Measurements from ENCODE around the gene MTMR2. TPM values are rescaled to one million over a fixed set of nuclear protein-coding genes. Genes with fewer than 3 reads are reported as not detected.
"Not testable (repeated sequence)": the region's sequence is repeated elsewhere in the genome, so short reads cannot be mapped to it uniquely, and the experiment has no call there.

Gene MTMR2
- total RNA-seq, 1 donor from 2014 or later: 68.0 TPM

DNA sequence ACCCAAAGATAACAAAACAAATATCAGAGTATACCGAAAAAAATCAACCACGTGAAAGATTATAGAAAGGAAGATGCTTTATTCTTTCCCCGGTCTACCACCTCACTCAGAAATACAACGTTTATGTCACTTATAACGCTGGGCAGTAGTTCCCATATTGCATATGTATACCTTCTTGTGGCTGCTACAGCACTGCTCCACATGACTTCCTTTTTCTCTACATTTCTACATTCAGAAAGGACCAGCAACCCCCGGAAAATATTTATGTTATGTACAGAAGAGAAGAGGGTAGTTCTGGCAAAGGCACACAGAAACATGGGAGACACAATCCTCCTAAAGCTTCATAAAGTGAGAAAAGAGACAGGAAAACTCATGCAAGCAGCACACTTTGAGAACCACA is 56.8 kb downstream of the MTMR2 start:
- H3K9ac ChIP-seq (ENCODE audit: low read length): no peak overlapping the region
- H3K4me1 ChIP-seq (ENCODE audit: insufficient read depth, low read length): peaks cover 19% of the 10 kb centered on the region
- no peaks in the 10 kb centered on the region for H3K27me3 Mint-ChIP-seq (ENCODE audit: low read depth, unreplicated experiment)
- H3K27ac ChIP-seq (ENCODE audit: low read depth, low read length): no peak overlapping the region
- no peaks in the 10 kb centered on the region for H4K20me1 ChIP-seq (ENCODE audit: insufficient read depth, low read length)
- H3K36me3 ChIP-seq (ENCODE audit: insufficient read depth, low read length): peaks cover 6% of the 10 kb centered on the region
- no peak overlapping the region for H2AFZ ChIP-seq (ENCODE audit: low read depth, low read length)
- no peak overlapping the region for H3K4me2 ChIP-seq (ENCODE audit: low read length)
- TF ChIP-seq EZH2 (IDR thresholded peaks at IDR 0.05; ENCODE audit: insufficient read depth, low read length): no peak
- TF ChIP-seq, protein P1, sequence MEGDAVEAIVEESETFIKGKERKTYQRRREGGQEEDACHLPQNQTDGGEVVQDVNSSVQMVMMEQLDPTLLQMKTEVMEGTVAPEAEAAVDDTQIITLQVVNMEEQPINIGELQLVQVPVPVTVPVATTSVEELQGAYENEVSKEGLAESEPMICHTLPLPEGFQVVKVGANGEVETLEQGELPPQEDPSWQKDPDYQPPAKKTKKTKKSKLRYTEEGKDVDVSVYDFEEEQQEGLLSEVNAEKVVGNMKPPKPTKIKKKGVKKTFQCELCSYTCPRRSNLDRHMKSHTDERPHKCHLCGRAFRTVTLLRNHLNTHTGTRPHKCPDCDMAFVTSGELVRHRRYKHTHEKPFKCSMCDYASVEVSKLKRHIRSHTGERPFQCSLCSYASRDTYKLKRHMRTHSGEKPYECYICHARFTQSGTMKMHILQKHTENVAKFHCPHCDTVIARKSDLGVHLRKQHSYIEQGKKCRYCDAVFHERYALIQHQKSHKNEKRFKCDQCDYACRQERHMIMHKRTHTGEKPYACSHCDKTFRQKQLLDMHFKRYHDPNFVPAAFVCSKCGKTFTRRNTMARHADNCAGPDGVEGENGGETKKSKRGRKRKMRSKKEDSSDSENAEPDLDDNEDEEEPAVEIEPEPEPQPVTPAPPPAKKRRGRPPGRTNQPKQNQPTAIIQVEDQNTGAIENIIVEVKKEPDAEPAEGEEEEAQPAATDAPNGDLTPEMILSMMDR (IDR thresholded peaks at IDR 0.05; ENCODE audit: insufficient read depth, low read depth, low read length): no peak
- peaks cover 4% of the 10 kb centered on the region for H3K36me3 Mint-ChIP-seq (ENCODE audit: low read depth, unreplicated experiment)
- no peak overlapping the region for H3K4me3 ChIP-seq (ENCODE audit: insufficient read depth, low read depth, low read length)
- no peak overlapping the region for H3K27ac Mint-ChIP-seq (ENCODE audit: unreplicated experiment)
- DNase-seq (ENCODE audit: low read depth) (no peak), FAIRE-seq (peak; percentile 26)
- H3K79me2 ChIP-seq (ENCODE audit: insufficient read depth, low read length): peaks cover 3% of the 10 kb centered on the region
- no peaks in the 10 kb centered on the region for H3K9me3 ChIP-seq (ENCODE audit: insufficient read depth, low read depth, low read length)
- no peak overlapping the region for H3K4me3 Mint-ChIP-seq (ENCODE audit: unreplicated experiment)
- H3K27me3 ChIP-seq (ENCODE audit: insufficient read depth, low read length): no peaks in the 10 kb centered on the region
- peaks cover 46% of the 10 kb centered on the region for H3K4me1 Mint-ChIP-seq (ENCODE audit: low read depth, unreplicated experiment)
- H3K9me3 Mint-ChIP-seq (ENCODE audit: unreplicated experiment): no peaks in the 10 kb centered on the region

DNA sequence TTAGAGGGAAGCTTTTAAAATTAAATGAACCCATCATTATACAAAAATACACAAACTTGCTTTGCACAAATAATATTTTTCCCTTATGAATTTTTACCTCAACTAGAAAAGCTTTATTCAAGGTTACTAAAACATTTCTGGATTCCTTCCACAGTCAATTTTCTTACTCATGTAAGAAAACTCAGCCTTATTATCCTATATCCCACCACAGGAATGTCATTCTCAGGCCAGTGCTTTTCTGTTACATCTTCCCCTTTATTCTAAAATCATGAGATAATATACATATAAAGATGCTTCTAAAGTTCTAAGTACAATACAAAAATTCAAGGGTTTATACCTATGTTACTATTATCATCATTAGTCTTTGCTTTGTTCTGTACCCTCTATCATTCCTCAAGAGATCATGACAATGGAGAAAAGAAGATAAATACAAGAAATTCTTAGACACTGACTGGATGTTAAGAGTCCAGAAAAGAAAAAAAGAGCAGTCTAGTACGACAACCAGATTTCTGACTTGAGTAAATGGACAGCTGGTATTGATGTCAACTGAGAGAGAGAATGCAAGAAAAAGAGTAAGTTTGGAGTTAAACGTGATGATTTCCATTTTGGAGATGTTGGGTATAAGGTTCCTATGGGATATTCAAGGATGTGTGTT is 60.3 kb downstream of the MTMR2 start:
- Mint-ChIP-seq H3K4me1 (ENCODE audit: low read depth, unreplicated experiment) (peaks cover 49% of the 10 kb centered on the region), H3K36me3 (ENCODE audit: low read depth, unreplicated experiment) (peaks cover 4% of the 10 kb centered on the region), H3K9me3 (ENCODE audit: unreplicated experiment) (no peaks in the 10 kb centered on the region), H3K4me3 (ENCODE audit: unreplicated experiment) (peak overlapping the region; percentile 18), H3K27ac (ENCODE audit: unreplicated experiment) (peak overlapping the region; percentile 90), H3K27me3 (ENCODE audit: low read depth, unreplicated experiment) (no peaks in the 10 kb centered on the region)
- H3K4me2 ChIP-seq (ENCODE audit: low read length): peak overlapping the region; percentile 56
- no peak overlapping the region for H2AFZ ChIP-seq (ENCODE audit: low read depth, low read length)
- peak overlapping the region; percentile 91 for H3K27ac ChIP-seq (ENCODE audit: low read depth, low read length)
- no peak overlapping the region for H3K4me3 ChIP-seq (ENCODE audit: insufficient read depth, low read depth, low read length)
- peak overlapping the region; percentile 57 for H3K9ac ChIP-seq (ENCODE audit: low read length)
- peaks cover 19% of the 10 kb centered on the region for H3K4me1 ChIP-seq (ENCODE audit: insufficient read depth, low read length)
- H3K79me2 ChIP-seq (ENCODE audit: insufficient read depth, low read length): peaks cover 3% of the 10 kb centered on the region
- peaks cover 9% of the 10 kb centered on the region for H3K36me3 ChIP-seq (ENCODE audit: insufficient read depth, low read length)
- peak; percentile 98 for FAIRE-seq
- H4K20me1 ChIP-seq (ENCODE audit: insufficient read depth, low read length): no peaks in the 10 kb centered on the region
- H3K27me3 ChIP-seq (ENCODE audit: insufficient read depth, low read length): no peaks in the 10 kb centered on the region
- no peaks in the 10 kb centered on the region for H3K9me3 ChIP-seq (ENCODE audit: insufficient read depth, low read depth, low read length)
- TF ChIP-seq EZH2 (IDR thresholded peaks at IDR 0.05; ENCODE audit: insufficient read depth, low read length): no peak
- TF ChIP-seq, protein P1 (IDR thresholded peaks at IDR 0.05; ENCODE audit: insufficient read depth, low read depth, low read length): no peak
- DNase-seq (ENCODE audit: low read depth): peak; percentile 89

DNA sequence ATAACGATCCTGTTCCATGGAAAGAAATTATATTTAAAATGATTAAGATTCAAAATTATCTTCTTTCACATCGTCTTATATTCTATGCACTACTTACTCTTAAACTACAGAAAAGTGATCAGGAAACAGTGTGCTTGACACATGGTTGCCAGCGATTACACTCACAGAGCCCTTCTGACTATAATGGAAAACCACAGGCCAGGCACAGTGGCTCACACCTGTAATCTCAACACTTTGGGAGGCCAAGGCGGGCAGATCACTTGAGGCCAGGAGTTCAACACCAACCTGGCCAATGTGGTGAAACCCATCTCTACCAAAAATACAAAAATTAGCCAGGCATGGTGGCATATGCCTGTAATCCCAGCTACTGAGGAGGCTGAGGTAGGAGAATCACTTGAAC is 63.9 kb downstream of the MTMR2 start:
- not testable (repeated sequence) for H3K27ac ChIP-seq (ENCODE audit: low read depth, low read length)
- H3K36me3 ChIP-seq (ENCODE audit: insufficient read depth, low read length): peaks cover 31% of the 10 kb centered on the region
- H3K4me1 Mint-ChIP-seq (ENCODE audit: low read depth, unreplicated experiment): peaks cover 28% of the 10 kb centered on the region

DNA sequence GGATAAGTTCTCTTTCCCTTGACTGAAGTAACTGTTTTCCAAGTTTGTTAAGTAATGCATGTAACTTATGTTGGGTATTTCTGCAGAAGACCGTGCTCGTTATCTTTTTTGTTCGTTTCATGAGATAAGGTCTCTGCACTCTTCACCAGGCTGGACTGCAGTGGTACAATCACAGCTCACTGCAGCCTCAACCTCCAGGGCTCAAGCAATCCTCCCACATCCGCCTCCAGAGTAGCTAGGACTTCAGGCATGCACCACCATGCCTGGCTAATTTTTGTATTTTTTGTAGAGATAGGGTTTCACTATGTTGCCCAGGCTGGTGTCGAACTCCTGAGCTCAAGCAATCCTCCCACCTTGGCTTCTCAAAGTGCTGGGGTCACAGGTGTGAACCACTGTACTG is 69.5 kb downstream of the MTMR2 start:
- peaks cover 30% of the 10 kb centered on the region for H3K36me3 ChIP-seq (ENCODE audit: insufficient read depth, low read length)
- FAIRE-seq; H3K4me3 Mint-ChIP-seq (ENCODE audit: unreplicated experiment): not testable (repeated sequence)

More for the DNA sequence above, 63.9 kb downstream of the MTMR2 start:
- H3K9ac ChIP-seq (ENCODE audit: low read length); H3K27me3 Mint-ChIP-seq (ENCODE audit: low read depth, unreplicated experiment); H3K4me3 Mint-ChIP-seq (ENCODE audit: unreplicated experiment); H3K9me3 ChIP-seq (ENCODE audit: insufficient read depth, low read depth, low read length); H3K36me3 Mint-ChIP-seq (ENCODE audit: low read depth, unreplicated experiment); H4K20me1 ChIP-seq (ENCODE audit: insufficient read depth, low read length); H3K4me2 ChIP-seq (ENCODE audit: low read length); H3K79me2 ChIP-seq (ENCODE audit: insufficient read depth, low read length); DNase-seq (ENCODE audit: low read depth); H3K27ac Mint-ChIP-seq (ENCODE audit: unreplicated experiment); H3K27me3 ChIP-seq (ENCODE audit: insufficient read depth, low read length); H2AFZ ChIP-seq (ENCODE audit: low read depth, low read length); FAIRE-seq; H3K9me3 Mint-ChIP-seq (ENCODE audit: unreplicated experiment); H3K4me3 ChIP-seq (ENCODE audit: insufficient read depth, low read depth, low read length): not testable (repeated sequence)
- peaks cover 16% of the 10 kb centered on the region for H3K4me1 ChIP-seq (ENCODE audit: insufficient read depth, low read length)

More for the DNA sequence above, 69.5 kb downstream of the MTMR2 start:
- H3K9ac ChIP-seq (ENCODE audit: low read length); H3K9me3 Mint-ChIP-seq (ENCODE audit: unreplicated experiment); H3K4me1 ChIP-seq (ENCODE audit: insufficient read depth, low read length); H3K4me1 Mint-ChIP-seq (ENCODE audit: low read depth, unreplicated experiment); DNase-seq (ENCODE audit: low read depth); H3K27me3 Mint-ChIP-seq (ENCODE audit: low read depth, unreplicated experiment); H3K36me3 Mint-ChIP-seq (ENCODE audit: low read depth, unreplicated experiment); H3K79me2 ChIP-seq (ENCODE audit: insufficient read depth, low read length); H3K9me3 ChIP-seq (ENCODE audit: insufficient read depth, low read depth, low read length); H3K27ac Mint-ChIP-seq (ENCODE audit: unreplicated experiment); H3K4me3 ChIP-seq (ENCODE audit: insufficient read depth, low read depth, low read length); H3K27ac ChIP-seq (ENCODE audit: low read depth, low read length); H4K20me1 ChIP-seq (ENCODE audit: insufficient read depth, low read length); H3K4me2 ChIP-seq (ENCODE audit: low read length); H3K27me3 ChIP-seq (ENCODE audit: insufficient read depth, low read length); H2AFZ ChIP-seq (ENCODE audit: low read depth, low read length): not testable (repeated sequence)
